K562 (cell line): ENCODE measurements around the gene GFRA1. TPM values are rescaled to one million over a fixed set of nuclear protein-coding genes. Genes with fewer than 3 reads are reported as not detected.

Source experiments
- ATAC-seq: fragments of 200-7000 bp; cut with Tn5 transposase; 3 replicates; pipeline ENCODE4 v1.9.1; 2020; ENCODE audit warnings: moderate library complexity
- BruUV-seq: library from RNA; stranded (reverse); fragments of 400-500 nt; replicated peaks from 2 replicates; lab custom pipeline; 2021; lab: Mats Ljungman, UMichigan
- CTCF ChIA-PET: fragments of 300-600 bp; formaldehyde crosslinking; extraction: SDS; loops from one replicate; lab custom pipeline; 2021; ENCODE audit warnings: low intra/inter-chr PET ratio; lab: Yijun Ruan, JAX
- POLR2A ChIA-PET: fragments of 300-600, 350-650 bp; sonication (Branson Sonifier 250); formaldehyde crosslinking; extraction: SDS; loops from one replicate; lab custom pipeline; 2021; ENCODE audit warnings: antibody characterized with exemption, inconsistent platforms; lab: Yijun Ruan, JAX
- DNase-seq, 4 experiments: peaks; one replicate each; pipeline versions ENCODE4 v3.0.0 to v3.0.0-alpha.2; 2011 to 2018; ENCODE audit warnings: low spot score in 3 of 4, mixed read lengths in 3 of 4; ENCODE audit errors: extremely low read depth in 1 of 4
- FAIRE-seq: peaks from 2 replicates; lab custom pipeline; 2011; peaks lifted over from hg19 to GRCh38; lab: Jason Lieb, UNC
- H2AFZ ChIP-seq: 2 replicates; pipeline ENCODE4 v1.6.0; 2011; ENCODE audit warnings: low read depth, low read length, control low read depth, inconsistent platforms
- H3K27ac ChIP-seq: fragments of 200-600 bp; 3 replicates; pipeline ENCODE4 v1.8.0; 2011; ENCODE audit warnings: low read depth, mild to moderate bottlenecking, control low read depth, inconsistent platforms, low read length, moderate library complexity, mixed read lengths; ENCODE audit errors: extremely low read depth
- H3K27me3 ChIP-seq, 2 experiments: fragments of 300-600 bp in 1 of 2; 2 replicates in 1 of 2; 3 replicates in 1 of 2; pipeline versions ENCODE4 v1.6.0 to v1.8.0; 2011; ENCODE audit warnings: inconsistent platforms in 2 of 2, low read length in 2 of 2, mild to moderate bottlenecking in 1 of 2, mixed read lengths in 1 of 2, moderate library complexity in 1 of 2; ENCODE audit not compliant: control insufficient read depth in 2 of 2, insufficient read depth in 2 of 2
- H3K36me3 ChIP-seq: fragments of 300-600 bp; 3 replicates; pipeline ENCODE4 v1.8.0; 2011; ENCODE audit warnings: mild to moderate bottlenecking, low read length, inconsistent platforms; ENCODE audit not compliant: control insufficient read depth, insufficient read depth
- H3K4me1 ChIP-seq, 2 experiments: fragments of 200-600 bp in 1 of 2; replicated peaks in 1 of 2; 2 replicates in 1 of 2; 3 replicates in 1 of 2; pipeline versions ENCODE4 v1.5.1 to v1.8.0; 2011; ENCODE audit warnings: inconsistent platforms in 2 of 2, low read length in 2 of 2, mild to moderate bottlenecking in 1 of 2, mixed read lengths in 1 of 2, moderate library complexity in 1 of 2; ENCODE audit not compliant: control insufficient read depth in 2 of 2, insufficient read depth in 2 of 2
- H3K4me2 ChIP-seq: 2 replicates; pipeline ENCODE4 v1.6.1; 2011; ENCODE audit warnings: low read length, control low read depth, inconsistent platforms, mixed read lengths; ENCODE audit not compliant: insufficient read depth
- H3K4me3 ChIP-seq: fragments of 200-600 bp; sonication (generic), shearing (Covaris generic); 2 replicates; pipeline ENCODE4 v1.5.1; 2016; ENCODE audit warnings: control low read depth, inconsistent platforms
- H3K79me2 ChIP-seq: fragments of 200-600 bp; 3 replicates; pipeline ENCODE4 v1.8.0; 2011; ENCODE audit warnings: low read length, inconsistent platforms; ENCODE audit not compliant: control insufficient read depth, insufficient read depth
- H3K9ac ChIP-seq, 2 experiments: 2 replicates each; pipeline versions ENCODE4 v1.6.0 to v1.6.1; 2011; ENCODE audit warnings: low read depth in 2 of 2, low read length in 2 of 2, control low read depth in 1 of 2, inconsistent platforms in 1 of 2, mild to moderate bottlenecking in 1 of 2, mixed read lengths in 1 of 2; ENCODE audit not compliant: insufficient read depth in 1 of 2
- H3K9me1 ChIP-seq: one replicate; pipeline ENCODE4 v1.6.0; 2011; ENCODE audit warnings: inconsistent platforms, mild to moderate bottlenecking, low read length, moderate library complexity; ENCODE audit not compliant: control insufficient read depth, insufficient read depth
- H3K9me3 ChIP-seq: replicated peaks from 2 replicates; pipeline ENCODE4 v1.5.1; 2011; ENCODE audit warnings: low read depth, low read length, inconsistent platforms; ENCODE audit not compliant: control insufficient read depth, insufficient read depth
- H4K20me1 ChIP-seq: replicated peaks from 2 replicates; pipeline ENCODE4 v1.6.1; 2011; ENCODE audit warnings: low read length, inconsistent platforms, mixed read lengths; ENCODE audit not compliant: control insufficient read depth, insufficient read depth
- CXXC5 ChIP-seq: fragments of 250-450 bp; sonication (Bioruptor Pico); IDR thresholded peaks from 2 replicates; pipeline ENCODE4 v1.8.0; 2022; ENCODE audit warnings: inconsistent platforms, mild to moderate bottlenecking, moderate library complexity
- FOXK1 ChIP-seq: sonication (generic); formaldehyde crosslinking; IDR thresholded peaks from 2 replicates; pipeline ENCODE4 v1.8.0; 2022; ENCODE audit warnings: missing genetic modification reagents, mild to moderate bottlenecking, borderline replicate concordance
- HMG20A ChIP-seq: fragments of 450-650 bp; formaldehyde crosslinking; conservative IDR thresholded peaks from 2 replicates; pipeline ENCODE4 v1.4.0; 2020; ENCODE audit warnings: mild to moderate bottlenecking, mixed read lengths
- KLF10 ChIP-seq: fragments of 250-450 bp; sonication (Bioruptor Pico); IDR thresholded peaks from 2 replicates; pipeline ENCODE4 v1.6.1; 2021; ENCODE audit warnings: matching md5 sums
- MEF2D ChIP-seq: conservative IDR thresholded peaks from 2 replicates; pipeline ENCODE4 v1.6.1; 2016; ENCODE audit warnings: low read depth, missing genetic modification characterization, missing compliant biosample characterization
- TEAD1 ChIP-seq, 2 experiments: fragments of 450-650 bp in 1 of 2; sonication (generic) in 1 of 2; formaldehyde crosslinking; IDR thresholded peaks; 2 replicates each; pipeline versions ENCODE4 v1.4.0 to v1.8.0; 2020 to 2022; ENCODE audit warnings: mild to moderate bottlenecking in 2 of 2, missing genetic modification reagents in 1 of 2
- TFAM ChIP-seq: fragments of 250-450 bp; sonication (Bioruptor Pico); conservative IDR thresholded peaks from 2 replicates; pipeline ENCODE4 v1.5.0; 2021; ENCODE audit warnings: mild to moderate bottlenecking, moderate library complexity
- ZBTB17 ChIP-seq: fragments of 450-650 bp; formaldehyde crosslinking; IDR thresholded peaks from 2 replicates; pipeline ENCODE4 v1.4.0; 2020; ENCODE audit warnings: mild to moderate bottlenecking
- ZNF197 ChIP-seq: fragments of 200-800 bp; sonication (Bioruptor generic); IDR thresholded peaks from 2 replicates; pipeline ENCODE4 v1.6.1; 2016; ENCODE audit warnings: low read depth, missing genetic modification characterization, missing compliant biosample characterization
- ZNF253 ChIP-seq: fragments of 250-450 bp; sonication (Bioruptor Pico); conservative IDR thresholded peaks from 2 replicates; pipeline ENCODE4 v1.6.1; 2021; ENCODE audit warnings: mild to moderate bottlenecking
- ZNF695 ChIP-seq: fragments of 450-650 bp; formaldehyde crosslinking; IDR thresholded peaks from 2 replicates; pipeline ENCODE4 v1.4.0; 2020; ENCODE audit warnings: mild to moderate bottlenecking, moderate library complexity
- WGBS: fragments of 100-300 bp; shearing (Covaris generic); methylation state at CpG from one replicate; pipeline ENCODE4 v1.1.6; 2016; ENCODE audit warnings: low coverage, mixed read lengths; ENCODE audit not compliant: insufficient coverage; ENCODE audit errors: missing lambda C conversion rate; 5-methylcytosine and 5-hydroxymethylcytosine counted together
- in situ Hi-C: fragments of 300-500 bp; cut with MboI; formaldehyde crosslinking; loops from 4 replicates; pipeline ENCODE4 v1.15.0; 2018; ENCODE audit warnings: inconsistent platforms, mixed read lengths
- intact Hi-C: fragments of 100-400 bp; cut with micrococcal nuclease; formaldehyde crosslinking; loops from 2 replicates; pipeline ENCODE4 v1.14.2; 2022
- polyA plus RNA-seq, 8 experiments: library from polyadenylated mRNA; depleted of rRNA in 4 of 8; stranded (reverse) in 5 of 8; unstranded in 3 of 8; fragments of >200 nt; fragmentation: Nextera tagmentation in 2 of 8; fragmentation: Illumina TruSeq in 1 of 8; extraction: Ambion mirVana in 2 of 8; extraction: Trizol in 1 of 8; gene quantifications; 2 replicates each; pipeline versions ENCODE4 v1.2.1 to v1.2.3, GENCODE V29; 2011 to 2014; ENCODE audit warnings: inconsistent platforms in 1 of 8, missing spikeins in 1 of 8
- total RNA-seq, 7 experiments: library from RNA; depleted of rRNA in 6 of 7; stranded (reverse); fragments of >200 nt in 6 of 7; fragmentation: Illumina TruSeq in 2 of 7; extraction: Trizol in 2 of 7; gene quantifications; 2 replicates each; pipeline versions ENCODE4 v1.2.1 to v1.2.3, GENCODE V29; 2011 to 2021; ENCODE audit warnings: low replicate concordance in 1 of 7
- TF ChIP-seq, protein P1 (sequence below): IDR thresholded peaks from 3 replicates; pipeline ENCODE4 v1.6.1; 2011; ENCODE audit warnings: borderline replicate concordance, mild to moderate bottlenecking, moderate library complexity; ENCODE audit not compliant: insufficient read length; ENCODE audit errors: extremely low read depth
- TF ChIP-seq, protein P2 (sequence below): sonication (generic); formaldehyde crosslinking; IDR thresholded peaks from 2 replicates; pipeline ENCODE4 v1.8.0; 2022; ENCODE audit warnings: mild to moderate bottlenecking, missing genetic modification reagents
- TF ChIP-seq, protein P3 (sequence below): conservative IDR thresholded peaks from 2 replicates; pipeline ENCODE4 v1.6.1; 2011; ENCODE audit warnings: low read depth, mild to moderate bottlenecking, low read length; ENCODE audit not compliant: control insufficient read depth
- TF ChIP-seq, protein P4 (sequence below): fragments of 450-650 bp; formaldehyde crosslinking; IDR thresholded peaks from 2 replicates; pipeline ENCODE4 v1.4.0; 2022; ENCODE audit warnings: missing genetic modification characterization
- TF ChIP-seq, protein P5 (sequence below): fragments of 250-450 bp; sonication (Bioruptor Pico); IDR thresholded peaks from 2 replicates; pipeline ENCODE4 v1.6.1; 2021; ENCODE audit warnings: mild to moderate bottlenecking

The GFRA1 gene
- total and polyA plus RNA-seq, 9 of the 15 experiments (the other 6 are each of a cell fraction or from before 2014, with no cell fraction given), result 0.04 TPM; not detected in 8

DNA sequence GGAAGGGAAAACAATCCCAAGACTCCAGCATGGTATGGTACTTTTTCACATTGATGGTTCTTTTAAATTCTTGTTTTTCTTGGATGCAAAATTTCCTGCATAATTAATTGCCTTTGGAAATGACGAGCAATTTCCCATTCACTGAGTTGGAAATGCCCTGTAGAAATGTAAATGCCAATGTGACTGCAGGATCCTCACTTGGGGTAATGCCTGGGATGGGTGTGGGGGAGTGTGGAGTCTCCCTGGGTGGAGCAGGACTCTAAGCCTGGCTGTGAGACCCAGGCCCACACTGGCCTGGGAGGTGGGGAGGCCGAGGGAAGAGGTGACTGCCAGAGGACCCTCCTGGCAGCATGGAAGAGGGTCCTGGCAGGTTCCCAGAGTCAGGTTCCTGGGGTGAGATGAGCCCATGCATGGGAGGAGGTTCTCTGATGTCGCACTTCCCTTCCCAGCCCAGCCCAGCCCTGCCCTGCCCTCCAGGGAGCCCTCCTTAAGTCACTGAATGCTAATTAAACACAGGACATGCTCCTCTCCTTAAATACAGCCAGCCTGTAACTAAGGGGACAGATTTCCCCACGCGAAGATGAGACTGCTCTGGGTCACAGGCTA, 157.9 kb downstream of the GFRA1 start:
- intact Hi-C loops, result no loop called here
- H3K79me2 ChIP-seq, result no peaks in the 10 kb centered on the region
- CTCF ChIA-PET, result no interaction called here
- ATAC-seq, result no peak
- H3K36me3 ChIP-seq, result no peaks in the 10 kb centered on the region
- POLR2A ChIA-PET, result no interaction called here
- no peaks in the 10 kb centered on the region for H3K27me3 ChIP-seq
- no peak overlapping the region for H3K27ac ChIP-seq
- no peak for DNase-seq
- no peaks in the 10 kb centered on the region for H3K9me1 ChIP-seq
- no peaks in the 10 kb centered on the region for H4K20me1 ChIP-seq
- no peaks in the 10 kb centered on the region for H3K4me1 ChIP-seq
- no peak overlapping the region for H2AFZ ChIP-seq
- no TSS peak for BruUV-seq
- in situ Hi-C loops, result no loop called here
- H3K9me3 ChIP-seq, result no peaks in the 10 kb centered on the region
- no peak overlapping the region for H3K4me2 ChIP-seq
- WGBS, result 0% methylated on average over 5 of the region's 5 CpGs
- H3K4me3 ChIP-seq, result no peak overlapping the region
- no peak for FAIRE-seq
- H3K9ac ChIP-seq, result no peak overlapping the region
- TF ChIP-seq ZNF197 (CRISPR knock-in tag) (no peak), TFAM (CRISPR knock-in tag) (no peak), KLF10 (CRISPR knock-in tag) (no peak), ZNF253 (CRISPR knock-in tag) (no peak), HMG20A (CRISPR knock-in tag) (no peak), ZNF695 (CRISPR knock-in tag) (no peak), CXXC5 (CRISPR knock-in tag) (no peak), FOXK1 (CRISPR knock-in tag) (no peak), ZBTB17 (CRISPR knock-in tag) (no peak), TEAD1 (CRISPR knock-in tag; IDR thresholded peaks at IDR 0.05) (no peak), MEF2D (tag) (no peak)
- TF ChIP-seq, protein P1, sequence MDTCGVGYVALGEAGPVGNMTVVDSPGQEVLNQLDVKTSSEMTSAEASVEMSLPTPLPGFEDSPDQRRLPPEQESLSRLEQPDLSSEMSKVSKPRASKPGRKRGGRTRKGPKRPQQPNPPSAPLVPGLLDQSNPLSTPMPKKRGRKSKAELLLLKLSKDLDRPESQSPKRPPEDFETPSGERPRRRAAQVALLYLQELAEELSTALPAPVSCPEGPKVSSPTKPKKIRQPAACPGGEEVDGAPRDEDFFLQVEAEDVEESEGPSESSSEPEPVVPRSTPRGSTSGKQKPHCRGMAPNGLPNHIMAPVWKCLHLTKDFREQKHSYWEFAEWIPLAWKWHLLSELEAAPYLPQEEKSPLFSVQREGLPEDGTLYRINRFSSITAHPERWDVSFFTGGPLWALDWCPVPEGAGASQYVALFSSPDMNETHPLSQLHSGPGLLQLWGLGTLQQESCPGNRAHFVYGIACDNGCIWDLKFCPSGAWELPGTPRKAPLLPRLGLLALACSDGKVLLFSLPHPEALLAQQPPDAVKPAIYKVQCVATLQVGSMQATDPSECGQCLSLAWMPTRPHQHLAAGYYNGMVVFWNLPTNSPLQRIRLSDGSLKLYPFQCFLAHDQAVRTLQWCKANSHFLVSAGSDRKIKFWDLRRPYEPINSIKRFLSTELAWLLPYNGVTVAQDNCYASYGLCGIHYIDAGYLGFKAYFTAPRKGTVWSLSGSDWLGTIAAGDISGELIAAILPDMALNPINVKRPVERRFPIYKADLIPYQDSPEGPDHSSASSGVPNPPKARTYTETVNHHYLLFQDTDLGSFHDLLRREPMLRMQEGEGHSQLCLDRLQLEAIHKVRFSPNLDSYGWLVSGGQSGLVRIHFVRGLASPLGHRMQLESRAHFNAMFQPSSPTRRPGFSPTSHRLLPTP, result no peak
- TF ChIP-seq, protein P2, sequence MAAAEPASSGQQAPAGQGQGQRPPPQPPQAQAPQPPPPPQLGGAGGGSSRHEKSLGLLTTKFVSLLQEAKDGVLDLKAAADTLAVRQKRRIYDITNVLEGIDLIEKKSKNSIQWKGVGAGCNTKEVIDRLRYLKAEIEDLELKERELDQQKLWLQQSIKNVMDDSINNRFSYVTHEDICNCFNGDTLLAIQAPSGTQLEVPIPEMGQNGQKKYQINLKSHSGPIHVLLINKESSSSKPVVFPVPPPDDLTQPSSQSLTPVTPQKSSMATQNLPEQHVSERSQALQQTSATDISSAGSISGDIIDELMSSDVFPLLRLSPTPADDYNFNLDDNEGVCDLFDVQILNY, result no peak
- TF ChIP-seq, protein P3, sequence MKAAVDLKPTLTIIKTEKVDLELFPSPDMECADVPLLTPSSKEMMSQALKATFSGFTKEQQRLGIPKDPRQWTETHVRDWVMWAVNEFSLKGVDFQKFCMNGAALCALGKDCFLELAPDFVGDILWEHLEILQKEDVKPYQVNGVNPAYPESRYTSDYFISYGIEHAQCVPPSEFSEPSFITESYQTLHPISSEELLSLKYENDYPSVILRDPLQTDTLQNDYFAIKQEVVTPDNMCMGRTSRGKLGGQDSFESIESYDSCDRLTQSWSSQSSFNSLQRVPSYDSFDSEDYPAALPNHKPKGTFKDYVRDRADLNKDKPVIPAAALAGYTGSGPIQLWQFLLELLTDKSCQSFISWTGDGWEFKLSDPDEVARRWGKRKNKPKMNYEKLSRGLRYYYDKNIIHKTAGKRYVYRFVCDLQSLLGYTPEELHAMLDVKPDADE, result no peak
- TF ChIP-seq, protein P4, sequence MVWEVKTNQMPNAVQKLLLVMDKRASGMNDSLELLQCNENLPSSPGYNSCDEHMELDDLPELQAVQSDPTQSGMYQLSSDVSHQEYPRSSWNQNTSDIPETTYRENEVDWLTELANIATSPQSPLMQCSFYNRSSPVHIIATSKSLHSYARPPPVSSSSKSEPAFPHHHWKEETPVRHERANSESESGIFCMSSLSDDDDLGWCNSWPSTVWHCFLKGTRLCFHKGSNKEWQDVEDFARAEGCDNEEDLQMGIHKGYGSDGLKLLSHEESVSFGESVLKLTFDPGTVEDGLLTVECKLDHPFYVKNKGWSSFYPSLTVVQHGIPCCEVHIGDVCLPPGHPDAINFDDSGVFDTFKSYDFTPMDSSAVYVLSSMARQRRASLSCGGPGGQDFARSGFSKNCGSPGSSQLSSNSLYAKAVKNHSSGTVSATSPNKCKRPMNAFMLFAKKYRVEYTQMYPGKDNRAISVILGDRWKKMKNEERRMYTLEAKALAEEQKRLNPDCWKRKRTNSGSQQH (CRISPR knock-in tag), result no peak
- TF ChIP-seq, protein P5, sequence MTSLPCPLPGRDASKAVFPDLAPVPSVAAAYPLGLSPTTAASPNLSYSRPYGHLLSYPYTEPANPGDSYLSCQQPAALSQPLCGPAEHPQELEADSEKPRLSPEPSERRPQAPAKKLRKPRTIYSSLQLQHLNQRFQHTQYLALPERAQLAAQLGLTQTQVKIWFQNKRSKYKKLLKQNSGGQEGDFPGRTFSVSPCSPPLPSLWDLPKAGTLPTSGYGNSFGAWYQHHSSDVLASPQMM (CRISPR knock-in tag), result no peak
